Jurkat, Clone E6-1 (cell line): ENCODE data around the gene KLHL29.

Experiments used
- DNase-seq: peaks from one replicate; pipeline ENCODE4 v3.0.0-alpha.2; 2011; ENCODE audit warnings: low read depth, low spot score
- H3K4me3 ChIP-seq: 2 replicates; pipeline ENCODE4 v1.5.1; 2011; ENCODE audit warnings: mild to moderate bottlenecking, low read length, control low read depth, moderate library complexity

The KLHL29 gene

DNA sequence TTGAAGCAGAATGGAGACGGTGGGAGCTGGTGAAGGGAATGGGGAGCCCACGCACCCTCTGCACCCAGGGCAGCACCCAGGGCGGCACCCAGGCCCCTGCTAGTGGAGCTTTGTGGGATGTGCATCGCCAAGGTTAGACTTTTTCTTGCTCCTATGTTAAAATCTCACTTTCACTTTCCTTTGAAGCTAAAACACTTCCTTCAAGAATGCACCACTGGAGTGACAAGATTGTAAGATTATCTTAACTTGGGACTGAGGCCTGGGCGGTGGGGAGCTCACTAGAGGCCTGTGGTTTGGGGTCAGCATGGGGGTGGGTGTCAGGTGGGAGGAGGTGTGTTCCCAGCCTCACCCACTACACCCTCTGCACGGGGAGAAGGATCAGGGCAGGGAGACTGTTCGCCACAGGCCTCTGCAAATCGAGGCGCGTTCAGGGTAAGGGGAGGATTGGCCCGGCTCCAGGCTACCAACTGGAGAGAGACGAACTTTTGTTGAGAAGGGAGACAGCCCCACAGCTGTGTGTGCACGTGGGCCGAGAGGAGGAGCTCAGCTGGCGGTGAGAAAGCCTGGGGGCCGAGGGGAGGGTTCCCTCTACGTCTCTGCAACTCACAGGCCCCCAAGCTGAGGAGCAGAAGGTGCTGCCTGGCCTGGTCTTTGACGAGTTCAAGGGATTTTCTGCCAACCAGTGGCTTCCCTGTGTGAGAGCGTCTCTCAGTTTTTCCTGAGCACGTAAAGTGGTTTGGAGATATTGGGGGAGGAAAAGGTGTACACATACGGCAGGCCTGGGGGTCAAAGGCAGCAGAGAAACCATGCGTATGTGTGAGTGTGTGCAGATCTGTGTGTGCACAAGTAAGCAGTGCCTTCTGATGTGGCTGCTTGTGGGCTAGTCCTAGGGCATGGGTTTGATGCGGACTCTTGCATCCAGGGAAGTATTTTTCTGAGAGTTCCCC, 147.7 kb downstream of the KLHL29 start:
- peak; percentile 75 for DNase-seq
- peak overlapping the region; percentile 27 for H3K4me3 ChIP-seq

DNA sequence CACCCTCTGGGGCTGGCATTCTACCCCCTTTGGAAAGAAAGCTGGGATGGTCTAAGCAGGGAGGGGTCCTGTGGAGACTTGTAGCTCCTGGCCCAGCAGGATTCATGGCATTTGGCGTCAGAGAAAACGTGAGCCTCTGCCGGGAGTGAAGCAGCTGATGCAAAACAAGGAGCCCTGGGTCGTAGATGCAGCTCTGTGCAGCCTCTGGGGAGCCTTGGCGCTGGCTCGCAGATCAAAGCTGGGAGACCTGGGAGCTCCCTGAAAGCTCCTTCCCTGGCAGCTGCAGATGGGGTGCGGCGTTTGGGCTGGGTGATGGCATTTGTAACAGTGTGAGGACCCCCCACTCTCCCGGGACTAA, 148.3 kb downstream of the KLHL29 start:
- no peak overlapping the region for H3K4me3 ChIP-seq
- DNase-seq: no peak

DNA sequence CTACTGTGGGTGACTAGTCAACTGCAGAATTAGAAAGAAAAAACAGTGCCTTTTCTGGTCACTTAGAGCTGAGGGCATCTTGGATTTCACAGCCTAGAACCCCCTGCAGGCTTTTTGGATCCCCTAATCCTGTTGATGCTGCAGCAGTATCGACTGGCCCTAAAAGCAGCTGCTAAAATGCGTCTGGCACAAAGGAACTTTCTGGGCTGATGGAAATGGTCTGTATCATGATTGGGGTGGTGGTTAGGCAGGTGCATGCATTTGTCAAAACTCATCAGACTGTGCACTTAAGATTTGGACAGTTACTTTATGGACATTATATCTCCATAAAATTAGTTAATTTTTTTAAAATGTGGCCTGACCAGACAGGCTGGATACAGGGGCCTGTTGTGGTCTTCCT, 149.8 kb downstream of the KLHL29 start:
- H3K4me3 ChIP-seq: no peak overlapping the region
- no peak for DNase-seq

DNA sequence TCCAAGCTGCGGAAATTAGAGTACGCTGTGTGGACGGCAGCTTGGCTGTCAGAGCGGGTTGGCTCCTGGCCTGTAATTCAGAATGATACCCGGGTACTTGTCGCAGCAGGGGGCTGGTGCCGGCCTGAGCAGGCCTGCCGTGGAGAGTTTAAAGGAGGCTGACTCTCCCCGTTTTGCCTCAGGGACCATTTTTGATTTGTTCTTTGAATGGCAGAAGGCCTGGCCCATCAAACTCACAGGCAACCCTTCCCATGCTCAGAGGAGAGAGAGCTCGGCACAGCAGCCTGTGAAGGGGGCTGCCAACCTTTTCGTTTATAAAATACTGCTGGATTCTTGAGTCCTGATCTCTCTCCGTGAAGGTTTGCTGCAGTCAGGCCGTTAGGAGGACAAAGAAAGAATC, 151.3 kb downstream of the KLHL29 start:
- DNase-seq: no peak
- no peak overlapping the region for H3K4me3 ChIP-seq

DNA sequence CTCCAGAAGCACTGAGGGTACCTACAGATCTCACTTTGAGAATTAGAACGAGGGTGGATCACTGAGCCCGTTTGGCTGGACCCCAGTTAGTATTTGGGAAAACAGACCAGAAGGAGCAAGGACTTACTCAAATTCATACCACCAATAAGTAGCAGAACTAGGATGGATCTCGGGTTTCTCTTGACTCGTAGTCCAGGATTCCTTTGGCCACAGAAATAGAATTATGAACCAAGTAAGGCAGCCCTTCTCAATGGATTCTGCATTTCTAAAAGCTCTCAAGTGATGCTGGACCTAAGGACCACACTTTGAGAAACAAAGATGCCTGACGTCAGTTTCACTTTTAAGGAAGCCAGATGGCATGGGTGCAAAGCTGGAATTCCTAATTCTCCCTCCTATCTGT, 153.0 kb downstream of the KLHL29 start:
- no peak overlapping the region for H3K4me3 ChIP-seq
- DNase-seq: no peak

DNA sequence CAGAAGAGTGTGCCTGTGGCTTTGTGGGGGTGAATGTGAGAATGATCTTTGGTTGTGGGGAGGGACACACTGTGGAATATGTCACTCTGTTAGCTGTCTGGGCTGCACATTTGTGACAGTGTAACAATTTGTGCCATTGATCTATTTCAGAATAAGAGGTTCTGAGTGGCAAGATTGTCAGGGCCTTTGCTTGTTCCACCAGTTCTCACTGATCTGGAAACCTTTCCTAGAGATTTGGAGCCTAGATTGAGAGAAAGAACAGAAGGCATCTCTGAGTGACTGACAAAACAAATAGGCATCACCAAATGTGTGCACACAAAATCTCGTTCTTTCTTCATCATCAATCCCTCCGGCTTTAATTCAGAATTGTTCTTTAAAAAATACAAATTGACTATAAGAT, 153.6 kb downstream of the KLHL29 start:
- DNase-seq: no peak
- no peak overlapping the region for H3K4me3 ChIP-seq

DNA sequence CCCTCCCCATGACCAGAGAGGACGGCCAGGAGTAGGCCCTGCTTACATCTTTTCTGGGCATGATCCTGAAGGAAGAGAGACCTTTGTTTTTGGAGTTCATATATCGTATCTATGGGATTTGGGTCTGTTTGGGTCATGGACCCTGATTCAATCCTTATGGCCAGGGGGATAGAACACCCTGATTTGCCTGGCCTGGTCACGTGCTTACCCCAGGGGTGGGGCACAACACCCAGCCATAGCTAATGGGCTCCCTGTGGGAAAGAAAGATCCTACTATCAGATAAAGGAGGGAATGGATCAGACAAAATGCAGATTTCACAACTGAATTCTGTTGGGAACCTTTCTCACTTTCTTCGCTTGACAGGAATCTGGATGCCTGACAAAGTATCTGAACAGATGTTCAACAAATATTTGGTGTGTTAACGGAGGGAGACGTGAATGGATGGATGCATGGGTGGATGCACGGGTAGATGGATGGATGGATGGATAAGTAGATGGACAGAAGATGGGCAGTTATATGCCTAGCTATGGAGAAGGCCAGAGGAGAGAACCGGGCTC, 155.9 kb downstream of the KLHL29 start:
- no peak overlapping the region for H3K4me3 ChIP-seq
- no peak for DNase-seq

DNA sequence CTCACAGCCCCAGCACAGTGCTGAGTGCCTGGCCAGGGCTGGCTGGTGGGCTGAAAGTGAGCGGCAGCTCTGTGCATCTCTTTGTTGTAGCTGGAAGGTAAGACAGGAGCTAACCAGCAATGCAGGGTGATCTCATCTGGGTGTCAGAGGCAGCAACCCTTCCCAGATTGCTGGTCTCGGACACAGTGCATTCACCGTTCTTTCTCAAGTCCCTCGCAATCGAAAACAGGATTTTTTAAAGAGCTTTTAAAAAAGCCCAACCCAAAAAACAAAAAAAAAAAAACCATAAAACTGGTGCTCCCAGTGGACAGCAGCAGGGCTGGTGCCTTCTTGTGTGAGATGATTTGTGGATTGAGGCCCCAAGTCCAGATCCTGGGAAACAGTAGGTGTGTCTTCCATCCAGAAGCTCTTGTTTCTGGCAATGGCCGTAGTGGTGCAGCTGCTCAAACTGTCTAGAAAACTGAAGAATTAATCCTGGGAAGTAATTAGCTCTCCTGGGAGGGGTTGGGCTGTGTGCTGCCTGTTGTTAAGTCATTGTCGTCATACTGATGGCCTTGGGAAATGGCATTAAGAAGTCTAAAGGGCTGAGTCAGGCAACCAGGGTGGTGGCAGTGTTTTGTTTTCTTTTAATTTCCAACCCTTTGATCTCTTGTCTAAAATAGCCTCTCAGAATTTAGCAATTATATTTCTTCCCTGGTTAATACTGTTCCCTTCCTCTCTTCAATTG, 156.7 kb downstream of the KLHL29 start:
- no peak overlapping the region for H3K4me3 ChIP-seq
- DNase-seq: no peak

DNA sequence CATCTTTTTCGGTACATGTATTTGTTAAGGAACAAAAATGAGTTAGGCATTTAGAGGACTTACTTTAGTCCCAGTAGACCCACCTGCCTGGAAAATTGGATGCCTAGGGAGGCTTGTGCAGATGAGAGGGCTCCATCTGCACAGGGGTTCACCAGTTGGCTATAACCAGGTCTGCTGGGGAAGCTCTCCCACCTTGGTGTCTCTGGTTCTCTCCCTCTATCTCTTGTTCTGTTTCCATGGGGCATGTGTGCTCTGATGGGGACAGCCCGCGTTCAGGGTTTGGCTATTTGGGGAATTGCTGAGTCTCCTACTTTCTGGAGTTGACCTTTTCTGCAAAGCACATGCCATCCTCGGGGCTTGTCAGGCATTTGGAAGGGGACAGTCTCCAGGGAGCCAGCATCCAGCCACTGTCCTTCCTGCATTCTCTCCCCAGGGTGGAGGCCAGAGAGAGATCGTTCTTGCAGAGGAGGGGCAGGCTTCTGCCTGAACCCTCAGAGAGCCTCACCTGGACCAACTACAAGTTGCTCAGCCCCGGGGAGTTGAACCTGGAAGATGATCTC, 157.3 kb downstream of the KLHL29 start:
- DNase-seq: no peak
- H3K4me3 ChIP-seq: no peak overlapping the region

DNA sequence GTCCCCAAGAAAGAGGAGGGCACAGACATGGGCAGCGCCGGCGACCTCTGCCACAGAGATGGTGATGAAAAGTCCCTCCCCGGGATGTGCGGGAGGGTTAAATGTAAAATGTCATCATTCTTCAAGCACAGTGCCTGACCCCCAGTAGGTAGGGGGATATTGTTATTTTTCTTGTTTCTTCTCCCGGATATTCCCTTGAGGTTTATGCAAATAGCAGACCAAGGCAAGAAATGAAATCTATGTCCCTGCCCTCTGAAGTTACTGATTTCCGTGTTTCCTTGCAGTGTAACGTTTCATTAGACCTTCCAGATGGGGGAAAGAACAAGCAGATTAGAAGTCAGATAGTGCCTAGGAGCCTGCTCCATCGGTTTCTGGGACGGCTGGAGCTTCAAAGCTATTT, 158.3 kb downstream of the KLHL29 start:
- no peak for DNase-seq
- no peak overlapping the region for H3K4me3 ChIP-seq

DNA sequence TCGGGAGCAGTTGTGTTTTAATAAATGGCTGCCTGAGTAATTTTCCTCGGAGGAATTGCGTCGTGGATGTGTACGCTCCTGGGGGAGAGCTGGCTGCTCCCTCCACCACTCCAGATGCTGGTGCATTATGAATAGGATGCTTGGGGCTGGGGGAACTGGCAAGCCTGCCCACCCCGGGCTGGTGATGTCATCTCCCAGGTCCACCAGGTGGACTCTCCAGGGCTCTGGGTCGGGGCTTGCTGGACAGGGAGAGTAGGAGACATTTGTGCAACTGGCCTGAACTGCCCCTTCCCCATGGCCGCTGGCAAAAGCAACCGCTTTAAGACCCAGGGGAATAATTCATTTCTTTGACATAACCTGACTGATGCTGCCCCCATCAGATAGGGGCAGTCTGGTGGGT, 158.7 kb downstream of the KLHL29 start:
- no peak for DNase-seq
- H3K4me3 ChIP-seq: no peak overlapping the region

DNA sequence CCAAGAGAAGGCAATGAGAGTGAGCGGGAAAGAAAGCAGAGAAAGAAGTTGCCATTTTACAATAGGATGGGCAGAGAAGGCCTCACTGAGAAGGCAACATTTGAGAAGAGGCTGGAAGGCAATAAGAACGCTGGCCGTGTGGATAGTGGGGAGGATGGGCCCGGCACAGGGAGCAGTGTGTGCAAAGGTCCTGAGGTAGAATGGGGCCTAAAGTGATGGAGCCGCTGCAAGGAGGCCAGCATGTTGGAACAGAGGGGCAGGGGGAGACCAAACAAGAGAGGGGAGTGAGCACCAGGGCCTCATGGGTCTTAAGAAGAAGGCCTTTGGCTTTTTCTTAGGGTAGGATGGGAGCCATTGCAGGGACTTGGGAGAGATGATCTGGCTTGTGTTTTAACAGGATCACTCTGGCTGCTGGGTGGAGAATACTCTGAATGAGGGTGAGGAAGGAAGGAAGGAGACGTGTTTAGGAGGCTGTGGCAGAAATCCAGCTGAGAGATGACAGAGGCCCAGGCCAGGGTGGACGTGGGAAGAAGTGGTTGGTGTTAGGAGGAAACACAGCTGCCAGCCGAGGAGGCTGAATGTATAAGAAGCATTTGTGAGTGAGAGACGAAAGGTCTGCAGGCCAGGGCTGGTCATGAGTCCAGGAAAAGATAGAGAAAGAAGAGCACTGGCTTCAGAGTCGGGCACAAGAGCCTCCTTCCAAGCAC, 159.8 kb downstream of the KLHL29 start:
- no peak for DNase-seq
- no peak overlapping the region for H3K4me3 ChIP-seq

DNA sequence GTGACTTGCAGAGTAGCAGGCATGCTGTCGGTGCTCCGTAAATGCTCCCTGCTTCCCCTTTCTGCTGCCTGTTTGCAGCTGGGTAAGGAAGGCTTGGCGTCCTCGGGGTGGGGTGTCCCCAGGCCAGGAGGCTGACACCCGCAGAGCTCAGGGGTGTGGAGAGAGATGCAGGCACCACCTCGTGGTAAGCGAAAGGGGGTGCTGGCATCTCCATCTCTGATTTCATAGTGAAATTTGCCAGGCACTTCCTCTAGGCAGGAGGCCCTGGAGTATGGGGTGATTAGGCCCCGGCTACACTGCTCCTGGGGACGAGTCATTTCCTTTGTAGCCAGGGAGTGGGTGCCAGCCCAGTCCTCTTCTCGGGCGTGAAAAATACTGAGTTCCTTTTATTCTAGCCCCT, 160.4 kb downstream of the KLHL29 start:
- no peak overlapping the region for H3K4me3 ChIP-seq
- no peak for DNase-seq

DNA sequence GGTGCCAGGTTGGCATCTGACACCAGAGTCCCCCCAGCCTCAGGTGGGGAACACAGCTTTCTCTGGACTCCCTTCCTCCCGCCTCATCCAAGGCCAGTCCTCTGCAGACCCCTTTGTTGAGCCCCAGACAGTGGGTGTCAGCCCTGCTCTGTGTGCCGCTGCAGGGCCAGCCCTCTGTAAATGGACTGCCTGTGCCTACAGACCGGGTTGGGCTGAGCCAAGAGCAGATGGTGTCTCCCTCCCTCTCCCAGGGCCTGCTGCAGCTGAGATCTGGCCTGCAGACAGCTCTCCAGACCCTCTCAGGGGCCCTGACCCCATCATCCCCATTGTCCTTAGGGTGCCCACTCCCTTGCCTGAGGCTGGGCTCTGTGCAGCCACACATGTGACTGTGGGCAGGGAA, 160.8 kb downstream of the KLHL29 start:
- no peak for DNase-seq
- H3K4me3 ChIP-seq: no peak overlapping the region

DNA sequence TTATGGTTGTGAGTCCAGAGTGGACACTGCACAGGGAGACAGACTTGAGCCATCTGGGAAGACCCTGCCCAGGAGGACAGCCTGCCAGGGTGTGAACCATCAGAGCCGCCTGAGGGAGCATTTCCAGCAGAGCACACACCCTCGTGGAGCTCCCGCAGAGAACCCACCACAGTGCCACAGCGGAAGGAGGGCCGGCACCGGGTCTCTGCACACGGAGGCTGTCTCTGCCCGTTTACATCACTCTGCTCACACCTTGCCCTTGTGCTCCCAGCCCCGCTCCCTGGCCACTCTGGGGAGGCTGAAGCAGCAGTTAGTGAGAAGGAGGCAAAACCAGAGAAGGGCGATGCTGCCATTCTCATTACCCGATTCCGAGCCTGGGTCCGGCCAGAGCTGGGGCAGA, 161.9 kb downstream of the KLHL29 start:
- H3K4me3 ChIP-seq: no peak overlapping the region
- DNase-seq: no peak

DNA sequence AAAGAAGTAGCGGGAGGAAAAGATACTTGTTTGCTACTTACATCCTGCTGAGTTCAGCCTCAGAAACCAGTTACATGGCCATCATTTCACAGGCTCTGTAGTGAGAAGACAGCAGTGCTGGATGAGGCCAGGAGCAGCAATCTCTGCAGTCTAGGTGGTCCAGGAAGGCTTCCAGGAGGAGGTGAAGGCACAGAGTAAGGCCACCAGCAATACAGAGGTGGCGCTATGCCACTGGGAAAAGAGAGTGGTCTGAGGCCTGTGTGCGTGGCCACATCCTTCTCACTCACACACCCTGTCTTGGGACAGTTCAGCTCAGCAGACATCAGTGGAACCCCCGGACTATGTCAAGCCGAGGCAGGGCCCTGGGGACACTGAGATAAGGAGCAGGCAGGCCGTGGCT, 162.7 kb downstream of the KLHL29 start:
- DNase-seq: no peak
- no peak overlapping the region for H3K4me3 ChIP-seq

DNA sequence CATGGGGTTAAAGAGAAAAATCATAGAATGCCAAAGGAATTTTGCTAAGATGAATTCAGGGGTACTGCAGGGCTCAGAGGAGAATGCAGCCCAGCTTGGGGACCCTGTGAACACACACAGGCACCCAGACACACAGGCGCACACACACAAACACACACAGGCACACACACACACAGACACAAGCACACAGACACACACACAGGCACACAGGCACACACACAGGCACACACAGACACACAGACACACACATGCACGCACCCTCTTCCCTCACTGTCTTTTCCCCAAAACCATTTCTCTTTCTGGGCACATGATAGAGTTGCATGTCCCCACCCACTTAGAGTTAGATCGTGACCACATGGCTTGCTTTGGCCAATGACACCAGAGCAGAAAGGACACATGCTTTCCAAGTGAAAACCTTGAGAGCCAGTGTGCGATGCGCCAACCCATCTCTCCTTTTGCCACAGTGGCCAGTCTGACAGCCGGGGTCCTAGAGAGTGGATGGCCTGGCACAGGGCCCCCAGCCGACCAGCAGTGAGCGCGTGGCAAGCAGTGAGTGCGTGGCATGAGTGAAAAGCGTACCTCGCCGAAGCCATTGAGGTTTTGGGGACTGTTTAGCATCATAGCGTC, 163.3 kb downstream of the KLHL29 start:
- no peak for DNase-seq
- no peak overlapping the region for H3K4me3 ChIP-seq

DNA sequence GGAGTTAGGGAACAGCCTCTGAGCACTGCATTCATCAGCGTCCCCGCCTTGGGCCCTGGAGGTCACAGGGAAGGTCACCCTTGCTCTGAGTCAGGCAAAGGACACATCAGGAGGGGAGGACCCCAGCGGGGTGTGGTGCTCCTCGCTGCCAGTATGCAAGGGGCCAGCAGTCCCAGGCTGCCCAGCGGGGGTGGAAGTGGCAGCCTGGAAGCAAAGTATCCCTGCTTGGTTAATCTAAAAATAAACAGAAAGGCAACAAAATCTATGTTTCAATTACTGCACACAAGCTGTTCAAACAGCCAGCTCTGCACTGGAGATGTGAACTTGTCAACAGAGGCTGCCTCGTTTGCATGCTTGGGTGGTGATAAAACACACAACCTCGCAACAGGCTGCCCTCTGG, 164.1 kb downstream of the KLHL29 start:
- no peak for DNase-seq
- H3K4me3 ChIP-seq: no peak overlapping the region
